Liver (tissue), 9 donors: Measurements from ENCODE around the gene ADCY3. TPM values are rescaled to one million over a fixed set of nuclear protein-coding genes. Genes with fewer than 3 reads are reported as not detected.

ENCODE experiments used
- DNase-seq: peaks from one replicate; pipeline ENCODE4 v3.0.0-alpha.2; 2017; ENCODE audit warnings: low spot score
- H3K27ac ChIP-seq, 2 donors: one replicate each; pipeline ENCODE4 v1.7.0; 2013; ENCODE audit warnings: inconsistent platforms in 2 of 2, low read length in 2 of 2, control low read depth in 1 of 2, low read depth in 1 of 2, mild to moderate bottlenecking in 1 of 2
- H3K27me3 ChIP-seq, 4 donors: one replicate each; pipeline versions ENCODE4 v1.6.1 to v1.7.0; 2013; ENCODE audit warnings: low read length in 3 of 4, inconsistent platforms in 1 of 4, mild to moderate bottlenecking in 1 of 4, moderate library complexity in 1 of 4; ENCODE audit not compliant: control insufficient read depth in 4 of 4, insufficient read depth in 4 of 4
- H3K36me3 ChIP-seq, 4 donors: one replicate each; pipeline versions ENCODE4 v1.6.1 to v1.7.0; 2013; ENCODE audit warnings: low read length in 3 of 4, mild to moderate bottlenecking in 3 of 4, low read depth in 1 of 4, moderate library complexity in 1 of 4; ENCODE audit not compliant: control insufficient read depth in 4 of 4, insufficient read depth in 3 of 4
- H3K4me1 ChIP-seq, 4 donors: one replicate each; pipeline versions ENCODE4 v1.6.1 to v1.7.0; 2013; ENCODE audit warnings: low read length in 3 of 4, mild to moderate bottlenecking in 3 of 4, moderate library complexity in 1 of 4; ENCODE audit not compliant: control insufficient read depth in 4 of 4, insufficient read depth in 4 of 4
- H3K4me3 ChIP-seq, 3 donors: one replicate each; pipeline versions ENCODE4 v1.6.1 to v1.7.0; 2013; ENCODE audit warnings: low read length in 3 of 3, control low read depth in 1 of 3, low read depth in 1 of 3, mild to moderate bottlenecking in 1 of 3
- H3K9ac ChIP-seq, 2 donors: one replicate each; pipeline ENCODE4 v1.7.0; 2013; ENCODE audit warnings: low read length in 2 of 2, mild to moderate bottlenecking in 2 of 2, moderate library complexity in 2 of 2, control low read depth in 1 of 2, low read depth in 1 of 2
- H3K9me3 ChIP-seq, 4 donors: one replicate each; pipeline versions ENCODE4 v1.6.1 to v1.7.0; 2013; ENCODE audit warnings: low read length in 3 of 4; ENCODE audit not compliant: control insufficient read depth in 4 of 4
- EGR1 ChIP-seq, 2 donors: IDR thresholded peaks; 2 replicates each; pipeline ENCODE4 v1.6.1; 2016 to 2018; ENCODE audit warnings: antibody characterized with exemption in 2 of 2, low read depth in 2 of 2
- FOXA1 ChIP-seq: IDR thresholded peaks from 2 replicates; pipeline ENCODE4 v1.6.1; 2016; ENCODE audit warnings: antibody characterized with exemption
- FOXA2 ChIP-seq: IDR thresholded peaks from 2 replicates; pipeline ENCODE4 v1.6.1; 2016; ENCODE audit warnings: antibody characterized with exemption
- GABPA ChIP-seq, 2 donors: IDR thresholded peaks in 1 of 2; conservative IDR thresholded peaks in 1 of 2; 2 replicates each; pipeline ENCODE4 v1.6.1; 2016; ENCODE audit warnings: antibody characterized with exemption in 2 of 2, mild to moderate bottlenecking in 1 of 2, moderate library complexity in 1 of 2
- HNF4A ChIP-seq, 2 donors: conservative IDR thresholded peaks; 2 replicates each; pipeline ENCODE4 v1.6.1; 2016; ENCODE audit warnings: antibody characterized with exemption in 2 of 2, mild to moderate bottlenecking in 2 of 2
- HNF4G ChIP-seq: IDR thresholded peaks from 2 replicates; pipeline ENCODE4 v1.6.1; 2016; ENCODE audit warnings: antibody characterized with exemption
- JUND ChIP-seq, 2 donors: IDR thresholded peaks; 2 replicates each; pipeline ENCODE4 v1.6.1; 2016; ENCODE audit warnings: antibody characterized with exemption in 2 of 2
- MAX ChIP-seq: IDR thresholded peaks from 2 replicates; pipeline ENCODE4 v1.6.1; 2016; ENCODE audit warnings: antibody characterized with exemption
- NR2F2 ChIP-seq: IDR thresholded peaks from 2 replicates; pipeline ENCODE4 v1.6.1; 2016; ENCODE audit warnings: antibody characterized with exemption
- RAD21 ChIP-seq, 2 donors: IDR thresholded peaks; 2 replicates each; pipeline ENCODE4 v1.6.1; 2016; ENCODE audit warnings: antibody characterized with exemption in 2 of 2, mild to moderate bottlenecking in 2 of 2
- REST ChIP-seq: IDR thresholded peaks from 2 replicates; pipeline ENCODE4 v1.6.1; 2016; ENCODE audit warnings: antibody characterized with exemption, mild to moderate bottlenecking
- RXRA ChIP-seq, 2 donors: IDR thresholded peaks; 2 replicates each; pipeline ENCODE4 v1.6.1; 2017 to 2018; ENCODE audit warnings: antibody characterized with exemption in 2 of 2, mild to moderate bottlenecking in 1 of 2
- SP1 ChIP-seq: IDR thresholded peaks from 2 replicates; pipeline ENCODE4 v1.6.1; 2018; ENCODE audit warnings: antibody characterized with exemption, mild to moderate bottlenecking
- TAF1 ChIP-seq: conservative IDR thresholded peaks from 2 replicates; pipeline ENCODE4 v1.6.1; 2016; ENCODE audit warnings: antibody characterized with exemption, mild to moderate bottlenecking
- YY1 ChIP-seq: IDR thresholded peaks from 2 replicates; pipeline ENCODE4 v1.6.1; 2016; ENCODE audit warnings: antibody characterized with exemption, mild to moderate bottlenecking
- ZBTB33 ChIP-seq: IDR thresholded peaks from 2 replicates; pipeline ENCODE4 v1.6.1; 2016; ENCODE audit warnings: antibody characterized with exemption
- WGBS: extraction: QIAGEN DNeasy Blood & Tissue Kit; methylation state at CpG from one replicate; pipeline ENCODE4 v1.1.7; 2013; 5-methylcytosine and 5-hydroxymethylcytosine counted together
- polyA plus RNA-seq, 2 donors: library from polyadenylated mRNA; stranded (reverse) in 1 of 2; unstranded in 1 of 2; fragments of 200-250 nt in 1 of 2; fragments of >200 nt in 1 of 2; fragmentation: Nextera tagmentation in 1 of 2; extraction: Ambion mirVana in 1 of 2; gene quantifications; one replicate each; pipeline versions ENCODE4 v1.2.1 to v1.2.3, GENCODE V29; 2013 to 2015
- total RNA-seq, 2 donors: library from RNA; depleted of rRNA; stranded (reverse); fragments of >200 nt; gene quantifications; one replicate each; pipeline ENCODE4 v1.2.3, GENCODE V29; 2014
- TF ChIP-seq, protein P1 (sequence below): fragments of 150-350 bp; IDR thresholded peaks from 2 replicates; pipeline ENCODE4 v1.5.1; 2017; ENCODE audit warnings: improper control_type of control experiment, low read depth, low read length; ENCODE audit not compliant: missing input control
- donor health status: healthy.
- donor health status: healthy.
- donor health status: healthy.
- donor health status: healthy.
- donor health status: healthy.

The ADCY3 gene
- total and polyA plus RNA-seq, 4 donors, result 0.99 to 8.4 (median 6.4) TPM

DNA sequence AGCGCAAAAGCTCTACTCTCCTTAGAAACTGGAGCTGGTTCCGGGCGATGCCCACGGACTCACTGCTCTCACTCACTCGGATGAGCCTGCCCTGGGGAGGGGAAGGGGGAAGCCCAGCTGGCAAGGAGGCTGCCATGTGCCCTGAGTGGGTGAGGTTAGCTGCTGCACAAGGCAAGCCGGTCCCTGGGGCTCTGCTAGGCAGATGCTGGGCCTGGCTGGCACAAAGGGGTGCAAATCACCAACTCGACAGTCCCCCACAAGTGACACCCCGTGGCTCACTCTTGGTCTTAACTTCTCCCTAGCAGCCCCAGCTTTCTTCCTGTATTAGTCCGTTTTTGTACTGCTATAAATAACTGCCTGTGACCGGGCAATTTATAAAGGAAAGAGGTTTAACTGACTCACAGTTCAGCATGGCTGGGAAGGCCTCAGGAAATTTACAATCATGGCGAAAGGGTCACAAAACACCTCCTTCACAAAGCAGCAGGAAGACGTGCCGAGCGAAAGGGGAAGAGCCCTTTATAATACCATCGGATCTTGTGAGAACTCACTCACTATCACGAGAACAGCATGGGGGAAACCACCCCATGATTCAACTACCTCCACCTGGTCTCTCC, 33.2 kb downstream of the ADCY3 start:
- no peak for DNase-seq
- Histone ChIP-seq H3K9ac (no peak overlapping the region), H3K9me3 (no peaks in the 10 kb centered on the region), H3K36me3 (peaks cover 0 to 1% (median 0%) of the 10 kb centered on the region in 4 donors), H3K4me1 (peaks cover 0 to 2% (median under 1%) of the 10 kb centered on the region in 4 donors), H3K4me3 (no peak overlapping the region), H3K27ac (peak overlapping the region in 1 of 2 donors; percentile 57), H3K27me3 (no peaks in the 10 kb centered on the region)
- 69% methylated on average over 16 of the region's 16 CpGs for WGBS
- no peak for TF ChIP-seq JUND (IDR thresholded peaks at IDR 0.05)
- no peak for TF ChIP-seq GABPA (IDR thresholded peaks at IDR 0.05 in 1 of 2, conservative IDR thresholded peaks at IDR 0.05 in 1 of 2)
- TF ChIP-seq, protein P1, sequence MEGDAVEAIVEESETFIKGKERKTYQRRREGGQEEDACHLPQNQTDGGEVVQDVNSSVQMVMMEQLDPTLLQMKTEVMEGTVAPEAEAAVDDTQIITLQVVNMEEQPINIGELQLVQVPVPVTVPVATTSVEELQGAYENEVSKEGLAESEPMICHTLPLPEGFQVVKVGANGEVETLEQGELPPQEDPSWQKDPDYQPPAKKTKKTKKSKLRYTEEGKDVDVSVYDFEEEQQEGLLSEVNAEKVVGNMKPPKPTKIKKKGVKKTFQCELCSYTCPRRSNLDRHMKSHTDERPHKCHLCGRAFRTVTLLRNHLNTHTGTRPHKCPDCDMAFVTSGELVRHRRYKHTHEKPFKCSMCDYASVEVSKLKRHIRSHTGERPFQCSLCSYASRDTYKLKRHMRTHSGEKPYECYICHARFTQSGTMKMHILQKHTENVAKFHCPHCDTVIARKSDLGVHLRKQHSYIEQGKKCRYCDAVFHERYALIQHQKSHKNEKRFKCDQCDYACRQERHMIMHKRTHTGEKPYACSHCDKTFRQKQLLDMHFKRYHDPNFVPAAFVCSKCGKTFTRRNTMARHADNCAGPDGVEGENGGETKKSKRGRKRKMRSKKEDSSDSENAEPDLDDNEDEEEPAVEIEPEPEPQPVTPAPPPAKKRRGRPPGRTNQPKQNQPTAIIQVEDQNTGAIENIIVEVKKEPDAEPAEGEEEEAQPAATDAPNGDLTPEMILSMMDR, result no peak
- TF ChIP-seq HNF4G, result no peak
- TF ChIP-seq TAF1, result no peak
- no peak for TF ChIP-seq NR2F2
- TF ChIP-seq FOXA1, result no peak
- no peak for TF ChIP-seq EGR1 (IDR thresholded peaks at IDR 0.05; ENCODE audit: low read depth in 2 of 2)
- no peak for TF ChIP-seq SP1
- TF ChIP-seq RXRA (IDR thresholded peaks at IDR 0.05), result no peak
- TF ChIP-seq ZBTB33, result no peak
- TF ChIP-seq RAD21 (IDR thresholded peaks at IDR 0.05), result no peak
- TF ChIP-seq FOXA2, result no peak
- TF ChIP-seq HNF4A (conservative IDR thresholded peaks at IDR 0.05), result no peak
- no peak for TF ChIP-seq YY1
- no peak for TF ChIP-seq REST
- no peak for TF ChIP-seq MAX
